Measurements from ENCODE around the gene CCDC201.
"Not testable (repeated sequence)": the region's sequence is repeated elsewhere in the genome, so short reads cannot be mapped to it uniquely, and the experiment has no call there.

The CCDC201 gene

GRCh38 chr7:45874408-45875131, 1.7 kb upstream of the CCDC201 start:
- no peak for DNase-seq (ENCODE audit: low read depth, low spot score)

- DNase-seq (ENCODE audit: low read depth, low spot score): no peak
Measured at GRCh38 chr7:45873355-45873754, 473 bp upstream of the CCDC201 start.

GRCh38 chr7:45872116-45873034, 507 bp downstream of the CCDC201 start:
- no peak for DNase-seq (ENCODE audit: low read depth, low spot score)

GRCh38 chr7:45869426-45869825, 3.5 kb downstream of the CCDC201 start:
- no peak for DNase-seq (ENCODE audit: low read depth, low spot score)

GRCh38 chr7:45867471-45867870, 5.4 kb downstream of the CCDC201 start:
- DNase-seq (ENCODE audit: low read depth, low spot score): no peak

- DNase-seq (ENCODE audit: low read depth, low spot score): no peak
Measured at GRCh38 chr7:45865594-45866410, 7.1 kb downstream of the CCDC201 start.

GRCh38 chr7:45863715-45864114, 9.2 kb downstream of the CCDC201 start:
- DNase-seq (ENCODE audit: low read depth, low spot score): no peak

- not testable (repeated sequence) for DNase-seq (ENCODE audit: low read depth, low spot score)
Measured at GRCh38 chr7:45856888-45857287, 16.0 kb downstream of the CCDC201 start.

- not testable (repeated sequence) for DNase-seq (ENCODE audit: low read depth, low spot score)
Measured at GRCh38 chr7:45855680-45856079, 17.2 kb downstream of the CCDC201 start.

- DNase-seq (ENCODE audit: low read depth, low spot score): not testable (repeated sequence)
Measured at GRCh38 chr7:45853491-45853890, 19.4 kb downstream of the CCDC201 start.

- not testable (repeated sequence) for DNase-seq (ENCODE audit: low read depth, low spot score)
Measured at GRCh38 chr7:45852984-45853383, 19.9 kb downstream of the CCDC201 start.

GRCh38 chr7:45848734-45849133, 24.1 kb downstream of the CCDC201 start:
- DNase-seq (ENCODE audit: low read depth, low spot score): not testable (repeated sequence)

GRCh38 chr7:45846536-45846935, 26.3 kb downstream of the CCDC201 start:
- DNase-seq (ENCODE audit: low read depth, low spot score): not testable (repeated sequence)

- DNase-seq (ENCODE audit: low read depth, low spot score): not testable (repeated sequence)
Measured at GRCh38 chr7:45841926-45842717, 30.8 kb downstream of the CCDC201 start.

GRCh38 chr7:45838852-45839251, 34.0 kb downstream of the CCDC201 start:
- not testable (repeated sequence) for DNase-seq (ENCODE audit: low read depth, low spot score)

- DNase-seq (ENCODE audit: low read depth, low spot score): not testable (repeated sequence)
Measured at GRCh38 chr7:45832433-45833177, 40.3 kb downstream of the CCDC201 start.

- not testable (repeated sequence) for DNase-seq (ENCODE audit: low read depth, low spot score)
Measured at GRCh38 chr7:45829846-45830245, 43.0 kb downstream of the CCDC201 start.

- not testable (repeated sequence) for DNase-seq (ENCODE audit: low read depth, low spot score)
Measured at GRCh38 chr7:45827731-45828130, 45.2 kb downstream of the CCDC201 start.

GRCh38 chr7:45826550-45826949, 46.3 kb downstream of the CCDC201 start:
- DNase-seq (ENCODE audit: low read depth, low spot score): not testable (repeated sequence)

- not testable (repeated sequence) for DNase-seq (ENCODE audit: low read depth, low spot score)
Measured at GRCh38 chr7:45818763-45819162, 54.1 kb downstream of the CCDC201 start.

Measured in activated CD4-positive, CD25-positive, alpha-beta regulatory T cell treated with anti-CD3 and anti-CD28 coated beads, Interleukin-2, amount 50 U/mL, for 16 hours (primary cell).